GM18498 (cell line): ENCODE data around the gene BSN.
A peak's percentile ranks its signal among the peaks of the same experiment; 100 is the strongest.
"Not testable (repeated sequence)": the region's sequence is repeated elsewhere in the genome, so short reads cannot be mapped to it uniquely, and the experiment has no call there.

Experiments
- ATAC-seq: cut with Tn5 transposase; IDR thresholded peaks from one replicate; pipeline ENCODE4 v1.9.1; 2021; ENCODE audit warnings: mild to moderate bottlenecking, moderate library complexity; ENCODE audit not compliant: unreplicated experiment

The BSN gene

DNA sequence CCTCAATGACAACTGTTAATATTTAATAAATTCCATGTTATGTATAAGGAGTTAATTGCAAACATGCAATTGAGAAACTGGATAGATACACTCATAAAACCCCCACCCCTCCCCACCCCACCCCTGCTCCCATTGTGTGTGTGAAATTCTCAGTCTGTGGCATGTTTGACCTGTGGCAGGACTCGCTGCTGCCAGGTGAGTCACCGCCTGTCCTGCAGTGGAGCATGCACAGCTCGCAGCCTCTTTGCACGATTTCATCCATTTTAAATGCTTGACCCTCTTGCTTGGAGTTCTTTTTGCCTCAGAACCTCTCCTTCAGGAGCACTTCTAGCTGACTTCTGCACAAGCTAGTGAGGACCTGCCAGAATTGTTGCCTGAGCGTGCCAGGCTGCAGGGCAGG lies 114.6 kb downstream of the BSN start:
- ATAC-seq = no peak

DNA sequence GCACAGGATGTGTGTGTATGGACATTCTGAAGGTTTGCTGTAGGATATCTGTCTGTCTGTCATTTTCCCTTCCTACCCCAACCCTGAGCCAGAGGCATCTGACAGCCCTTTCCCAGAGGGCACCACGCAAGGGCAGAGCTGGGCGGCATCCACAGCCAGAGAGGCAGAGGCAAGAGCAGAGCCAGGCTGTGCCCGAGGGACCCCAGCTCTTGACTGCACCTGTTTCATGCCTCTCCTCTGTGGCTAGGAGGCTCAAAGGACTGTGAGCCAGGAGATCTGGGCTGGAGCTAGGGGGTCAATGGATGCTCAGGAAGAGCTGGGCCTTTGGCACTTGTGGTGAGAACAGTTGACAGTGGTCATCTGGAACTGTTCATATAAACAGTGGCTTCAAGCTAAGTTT lies 115.1 kb downstream of the BSN start:
- no peak for ATAC-seq

DNA sequence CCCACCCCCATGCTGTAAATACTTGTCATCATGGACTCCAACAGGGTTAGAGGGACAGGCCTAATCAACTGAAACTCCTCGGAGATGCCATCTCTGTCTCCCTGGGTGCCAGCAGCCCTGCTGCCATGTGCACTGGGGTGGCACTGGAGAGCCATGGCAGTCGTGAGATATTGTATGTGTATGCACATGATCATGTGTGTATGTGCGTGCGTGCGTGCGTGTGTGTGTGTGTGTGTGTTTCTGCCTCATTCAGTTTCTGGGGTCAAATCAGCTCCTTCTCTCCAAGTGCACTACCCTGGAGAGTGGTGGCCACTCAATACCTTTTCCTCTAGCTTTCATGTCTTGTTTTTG lies 116.6 kb downstream of the BSN start:
- no peak for ATAC-seq

DNA sequence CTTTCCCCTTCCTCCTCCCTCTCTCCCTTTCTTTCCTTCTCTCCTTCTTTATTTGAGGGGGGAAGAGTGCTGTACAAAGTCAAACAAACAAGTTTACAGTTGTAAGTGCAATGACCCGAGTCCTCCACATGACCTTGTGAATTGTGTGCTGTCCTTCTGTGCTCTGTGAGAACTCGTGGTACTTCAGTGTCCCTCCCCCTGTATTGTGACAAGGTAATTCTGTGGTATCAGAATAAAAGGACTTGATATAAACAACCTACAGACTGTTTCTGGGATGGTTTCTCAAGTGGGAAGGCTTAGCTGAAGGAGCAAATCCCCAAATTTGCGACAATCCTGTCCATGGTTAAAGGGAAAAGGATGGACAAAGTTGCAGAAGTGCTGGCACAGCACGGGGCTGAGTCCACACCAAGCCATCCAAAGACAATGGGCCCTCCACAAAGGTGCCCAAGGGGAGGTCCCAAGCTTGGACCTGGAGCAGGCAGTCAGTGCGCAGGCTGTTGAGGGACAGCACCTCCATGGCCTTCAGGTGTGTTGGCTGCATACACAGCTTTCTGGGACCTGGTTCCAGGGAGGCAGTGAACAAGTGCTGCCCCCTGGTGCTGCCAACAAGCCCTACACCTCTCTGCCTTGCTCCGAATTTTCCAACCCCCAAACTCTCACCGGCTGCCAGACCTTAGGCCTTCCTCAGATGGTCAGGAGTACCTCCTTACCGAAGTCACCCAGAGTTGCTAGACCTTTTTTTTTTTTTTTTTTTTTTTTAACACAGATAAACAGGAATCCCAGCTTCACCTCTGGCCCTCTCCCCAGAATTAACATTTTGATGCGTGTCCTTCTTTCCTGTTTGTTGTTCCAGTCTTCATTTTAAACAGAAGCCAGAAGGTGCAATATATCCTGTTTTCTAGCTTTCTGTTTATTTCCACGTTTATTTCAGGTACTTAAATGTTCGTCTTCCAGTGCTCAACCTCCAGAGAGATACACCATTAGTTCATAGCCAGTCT lies 117.3 kb downstream of the BSN start:
- ATAC-seq = no peak

DNA sequence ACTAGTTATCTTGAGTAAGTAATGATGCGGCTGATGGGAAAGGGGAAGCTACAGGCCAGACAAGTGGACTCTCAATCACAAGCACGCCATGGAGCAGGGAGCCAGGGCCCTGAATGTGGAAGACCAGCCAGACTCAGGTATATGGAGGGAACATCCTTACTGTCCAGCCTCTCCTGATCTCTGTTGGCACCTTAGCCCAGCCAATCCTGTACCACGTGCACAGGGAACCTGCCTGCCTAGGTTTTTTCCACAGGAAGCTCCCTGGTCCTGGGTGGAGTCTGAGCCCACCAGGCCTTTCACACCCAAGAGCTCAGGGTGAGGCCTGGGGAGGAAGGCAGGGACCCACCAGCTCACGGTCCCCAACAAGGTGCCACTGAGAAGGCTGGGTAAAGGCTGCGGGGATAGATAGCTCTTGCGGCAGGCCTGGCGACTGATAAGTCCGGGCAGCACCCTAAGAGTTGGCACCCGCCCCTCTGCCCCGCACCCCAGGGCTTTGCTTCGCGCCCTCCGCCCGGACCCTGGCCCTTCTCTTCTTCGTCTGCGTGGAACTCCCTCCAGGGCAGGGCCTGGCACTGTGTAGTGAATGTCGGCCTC lies 118.9 kb downstream of the BSN start:
- ATAC-seq = no peak

DNA sequence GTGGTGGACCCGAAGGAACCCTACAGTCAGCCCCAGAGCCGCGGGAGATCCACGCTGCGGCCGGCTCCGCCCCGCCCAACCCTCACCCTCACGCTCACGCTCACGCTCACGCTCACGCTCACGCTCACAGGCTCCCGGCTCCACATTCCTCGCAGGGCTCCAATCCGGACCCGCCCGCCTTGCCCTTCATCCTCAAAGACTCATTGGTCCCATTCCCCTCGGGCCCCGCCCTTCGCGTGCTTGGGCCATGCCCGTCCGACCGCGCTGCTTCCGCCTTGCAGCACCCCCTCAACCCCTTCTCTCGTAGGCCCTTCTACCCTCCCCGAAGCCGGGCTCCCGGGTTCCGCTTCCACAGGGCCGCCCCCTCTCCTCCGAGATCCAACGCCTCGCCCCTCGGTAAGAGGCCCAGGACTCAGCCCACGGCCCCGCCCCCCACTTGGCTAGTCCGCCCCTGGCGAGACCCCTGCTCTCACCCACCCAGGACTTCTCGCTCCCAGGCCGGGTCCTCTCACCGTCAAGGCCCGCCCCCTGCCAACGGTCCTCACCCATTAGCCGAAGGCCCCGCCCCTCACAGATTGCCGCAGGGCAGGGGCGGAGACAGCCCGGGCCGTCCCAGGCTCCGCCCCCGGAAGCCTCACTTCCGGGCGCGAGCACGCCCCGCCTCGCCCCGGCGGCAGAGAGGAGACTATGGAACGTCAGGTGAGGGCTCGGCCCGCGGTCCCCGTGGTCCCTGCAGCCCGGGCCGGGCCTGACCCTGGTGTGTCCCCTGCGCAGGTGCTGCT lies 119.6 kb downstream of the BSN start, which contains the start of gene APEH:
Gene APEH, plus strand, starts transcription at position 637 of the 782 bp plus-strand sequence. Its CDS starts 51 bp downstream, at position 688.
- peak; percentile 81 for ATAC-seq

DNA sequence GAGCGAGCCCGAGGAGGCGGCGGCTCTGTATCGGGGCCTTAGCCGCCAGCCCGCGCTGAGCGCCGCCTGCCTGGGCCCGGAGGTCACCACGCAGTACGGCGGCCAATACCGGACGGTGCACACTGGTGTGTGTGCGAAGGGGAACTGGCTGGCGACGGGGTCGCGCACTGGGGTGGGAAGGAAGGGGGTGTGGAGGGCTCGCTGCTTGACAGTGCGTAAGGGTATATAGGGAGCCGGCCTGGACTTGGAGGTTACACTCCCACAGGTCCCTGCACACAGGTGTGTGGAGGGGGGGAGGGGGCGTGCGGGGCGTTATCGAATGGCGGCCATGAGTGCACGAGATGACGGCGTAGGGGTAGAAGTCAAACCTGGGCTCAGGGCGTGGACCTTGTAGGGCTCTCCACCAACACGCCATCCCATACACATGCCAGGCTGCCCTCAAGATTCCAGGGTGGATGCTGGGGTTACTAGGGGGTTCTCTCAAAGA lies 120.3 kb downstream of the BSN start:
- peak; percentile 25 for ATAC-seq

DNA sequence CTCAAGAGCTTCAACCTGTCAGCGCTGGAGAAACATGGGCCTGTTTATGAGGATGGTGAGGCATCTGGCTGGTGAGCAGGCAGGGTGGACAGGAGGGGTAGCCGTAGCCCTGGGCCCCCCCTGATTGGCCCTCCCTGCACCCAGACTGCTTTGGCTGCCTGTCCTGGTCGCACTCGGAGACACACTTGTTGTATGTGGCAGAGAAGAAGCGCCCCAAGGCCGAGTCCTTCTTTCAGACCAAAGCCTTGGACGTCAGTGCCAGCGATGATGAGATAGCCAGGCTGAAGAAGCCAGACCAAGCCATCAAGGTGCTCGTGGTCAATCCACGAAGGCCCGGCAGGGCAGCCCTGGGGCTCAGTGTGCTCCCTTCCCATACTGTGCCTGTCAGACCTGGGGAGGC lies 121.6 kb downstream of the BSN start:
- ATAC-seq = no peak

DNA sequence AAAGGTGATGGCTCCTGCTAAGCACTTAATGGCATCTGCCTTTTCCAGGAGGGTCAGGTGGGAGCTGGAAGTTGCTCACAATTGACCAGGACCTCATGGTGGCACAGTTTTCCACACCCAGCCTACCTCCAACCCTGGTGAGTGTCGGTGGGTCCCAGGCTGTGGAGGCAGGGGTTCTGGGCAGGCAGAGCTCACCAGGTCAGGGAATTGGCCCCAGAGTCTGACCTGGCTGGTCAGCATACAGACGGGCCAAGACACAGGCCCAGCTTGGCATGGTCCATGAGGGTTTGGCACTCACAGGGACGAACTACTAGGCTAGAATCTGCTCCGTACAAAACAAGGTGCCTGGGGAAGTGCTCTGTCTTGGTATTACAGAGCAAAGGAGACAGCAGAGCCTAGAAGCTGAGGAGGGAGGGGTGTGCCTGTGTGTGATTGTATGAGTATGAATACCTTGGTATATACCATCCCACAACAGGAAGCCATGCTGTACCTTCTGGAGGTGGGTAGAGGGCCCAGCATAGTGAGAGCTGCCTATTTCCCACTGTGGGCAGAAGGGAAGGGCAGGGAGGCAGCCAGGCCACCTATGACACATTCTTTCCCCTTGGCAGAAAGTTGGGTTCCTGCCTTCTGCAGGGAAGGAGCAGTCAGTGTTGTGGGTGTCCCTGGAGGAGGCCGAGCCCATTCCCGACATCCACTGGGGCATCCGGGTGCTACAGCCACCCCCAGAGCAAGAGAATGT lies 126.4 kb downstream of the BSN start:
- no peak for ATAC-seq

DNA sequence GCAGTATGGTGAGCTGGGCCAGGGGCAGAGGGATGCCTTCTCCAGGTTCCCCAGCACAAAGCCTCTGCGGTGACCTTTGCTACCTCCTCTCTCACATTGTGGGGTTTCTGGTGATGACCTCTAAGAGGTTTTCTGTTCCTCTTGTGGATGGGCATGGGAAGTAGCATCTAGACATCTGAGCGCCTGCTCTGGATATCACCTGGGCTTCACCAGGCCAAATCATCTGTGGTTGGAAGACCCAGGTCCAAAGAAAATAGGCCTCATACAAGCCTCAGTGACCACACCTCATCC lies 126.9 kb downstream of the BSN start:
- ATAC-seq = no peak

DNA sequence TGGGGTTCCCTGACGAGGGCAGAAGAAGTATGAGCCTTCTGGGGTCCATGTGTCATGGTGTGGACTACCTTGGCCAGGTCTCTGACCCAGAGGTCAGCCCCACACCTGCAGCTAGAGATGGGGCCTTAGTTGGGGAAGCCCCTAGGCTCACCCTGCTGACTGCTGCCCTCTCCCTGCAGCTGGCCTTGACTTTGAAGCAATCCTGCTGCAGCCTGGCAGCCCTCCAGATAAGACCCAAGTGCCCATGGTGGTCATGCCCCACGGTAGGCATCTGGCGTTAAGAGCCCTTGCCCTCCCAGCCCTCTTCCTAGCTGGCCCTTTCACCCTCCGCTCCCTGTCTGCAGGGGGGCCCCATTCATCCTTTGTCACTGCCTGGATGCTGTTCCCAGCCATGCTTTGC lies 127.3 kb downstream of the BSN start:
- no peak for ATAC-seq

DNA sequence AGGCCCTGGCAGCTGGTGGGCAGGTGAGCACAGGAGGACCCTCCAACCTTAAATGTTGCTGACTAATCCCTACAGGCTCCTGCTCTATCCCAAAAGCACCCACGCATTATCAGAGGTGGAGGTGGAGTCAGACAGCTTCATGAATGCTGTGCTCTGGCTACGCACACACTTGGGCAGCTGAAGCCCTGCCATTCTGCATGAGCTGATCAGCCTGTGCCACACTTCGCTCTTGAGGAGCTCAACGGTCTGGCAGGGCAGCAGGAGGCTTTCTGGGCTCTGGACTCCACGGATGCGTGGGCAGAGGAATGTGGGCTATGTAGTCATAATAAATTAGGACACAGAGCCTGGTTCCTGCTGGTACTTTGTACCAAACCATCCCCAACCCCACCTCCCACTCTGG lies 128.9 kb downstream of the BSN start:
- no peak for ATAC-seq

DNA sequence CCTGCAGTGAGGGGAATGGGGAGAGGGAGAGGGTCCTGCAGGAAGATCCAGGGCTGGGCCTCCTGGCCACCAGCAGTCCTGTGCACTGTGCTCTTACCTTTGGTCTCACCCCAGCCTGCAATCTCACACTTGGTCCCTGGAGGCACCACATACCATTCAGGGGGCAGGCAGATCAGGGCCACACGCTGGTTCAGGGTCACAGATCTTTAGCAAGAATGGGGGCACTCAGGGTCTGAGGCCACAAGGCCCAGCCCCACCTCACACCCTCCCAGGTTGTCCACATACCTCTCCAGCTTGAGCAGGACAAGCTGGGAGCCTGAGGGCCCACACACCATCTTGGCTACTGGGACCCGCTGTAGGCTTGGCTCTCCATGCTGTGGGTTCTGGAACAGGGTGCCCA lies 130.2 kb downstream of the BSN start:
- not testable (repeated sequence) for ATAC-seq

DNA sequence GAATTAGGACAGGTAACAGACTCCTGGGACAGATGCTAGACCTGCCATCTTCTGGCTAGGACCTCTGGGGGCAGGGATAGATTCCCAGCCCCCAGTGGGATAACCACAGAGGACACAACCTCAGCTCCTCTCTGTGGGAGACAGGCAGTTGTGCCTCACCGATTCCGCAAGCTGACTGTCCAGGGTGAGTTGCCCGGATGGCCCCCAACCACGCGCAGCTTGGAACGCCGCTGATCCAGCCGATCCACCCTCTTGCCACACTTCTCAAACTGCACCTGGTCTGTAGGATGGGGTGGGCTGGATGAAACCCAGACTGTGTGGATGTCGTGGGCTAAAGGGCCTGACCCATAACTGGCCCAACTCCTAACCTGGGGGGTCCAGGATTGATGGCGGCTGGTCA lies 130.8 kb downstream of the BSN start:
- ATAC-seq = not testable (repeated sequence)

DNA sequence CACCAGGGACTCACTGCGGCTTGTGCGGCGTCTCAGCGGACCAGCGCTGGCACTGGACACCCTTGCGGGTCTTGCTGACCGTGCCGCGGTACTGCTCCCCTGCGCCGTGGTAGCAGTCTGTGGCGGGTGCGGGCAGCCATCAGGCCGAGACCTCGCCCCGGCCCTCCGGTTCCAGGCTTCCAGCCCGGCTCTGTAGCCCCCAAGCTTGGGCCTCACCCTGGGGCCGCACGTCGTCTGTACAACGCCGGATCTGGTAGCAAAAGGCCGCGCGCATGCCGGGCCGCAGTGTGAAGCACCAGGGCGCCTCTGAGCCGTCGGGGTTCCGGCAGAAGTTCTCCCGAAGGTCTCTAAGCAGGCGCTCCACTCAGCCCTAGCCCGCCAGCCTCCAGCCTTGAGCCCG lies 131.6 kb downstream of the BSN start:
- ATAC-seq = not testable (repeated sequence)

DNA sequence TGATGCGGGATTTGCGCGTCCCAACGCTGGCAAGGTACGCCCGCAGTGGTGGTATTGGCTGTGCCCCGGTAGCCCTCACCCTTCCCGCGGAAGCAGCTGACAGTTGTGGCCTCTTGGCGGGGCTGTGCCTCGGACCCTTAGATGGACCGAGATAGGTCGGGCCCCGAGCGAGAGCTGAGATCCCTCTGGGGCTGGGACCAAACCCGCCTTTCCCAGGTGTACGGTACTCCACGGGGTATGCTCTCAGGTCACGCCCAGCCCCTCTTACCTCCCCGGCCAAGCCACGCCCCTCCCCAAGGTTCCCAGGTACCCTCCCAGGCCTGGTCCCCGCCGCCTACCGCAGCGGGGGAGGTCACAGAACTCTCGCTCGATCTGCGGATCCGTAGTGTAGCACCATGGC lies 132.1 kb downstream of the BSN start:
- ATAC-seq = not testable (repeated sequence)

DNA sequence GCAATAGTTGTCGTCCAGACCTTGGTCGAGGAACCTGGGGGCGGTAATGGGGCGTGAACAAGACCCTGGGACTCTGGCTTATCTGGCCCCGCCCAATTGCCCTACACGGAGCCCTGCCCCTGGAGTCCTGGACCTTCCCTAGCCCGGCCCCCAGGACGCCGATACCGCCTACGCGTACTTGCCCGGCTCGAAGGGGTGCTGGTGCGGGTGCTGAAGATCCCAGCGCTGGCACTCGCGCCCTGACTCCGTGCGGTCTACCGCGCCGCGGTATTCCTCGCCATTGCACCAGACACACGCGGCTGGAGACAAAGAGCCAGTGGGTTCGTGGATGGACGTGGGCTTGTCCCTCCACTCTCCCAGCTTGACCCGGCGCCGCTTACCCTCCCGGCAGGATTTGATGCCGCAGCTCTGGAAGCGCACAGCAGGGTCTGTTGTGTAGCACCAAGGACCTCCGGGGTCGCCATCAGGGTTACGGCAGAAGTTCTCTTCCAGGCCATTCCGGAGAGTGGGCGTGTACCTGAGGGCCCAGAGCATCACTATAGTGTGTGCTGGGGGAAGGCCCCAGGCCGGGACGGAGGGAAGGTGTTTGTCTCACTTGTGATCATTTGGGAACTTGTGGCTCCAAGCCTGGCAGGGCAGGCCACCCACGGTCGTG lies 132.6 kb downstream of the BSN start:
- not testable (repeated sequence) for ATAC-seq

DNA sequence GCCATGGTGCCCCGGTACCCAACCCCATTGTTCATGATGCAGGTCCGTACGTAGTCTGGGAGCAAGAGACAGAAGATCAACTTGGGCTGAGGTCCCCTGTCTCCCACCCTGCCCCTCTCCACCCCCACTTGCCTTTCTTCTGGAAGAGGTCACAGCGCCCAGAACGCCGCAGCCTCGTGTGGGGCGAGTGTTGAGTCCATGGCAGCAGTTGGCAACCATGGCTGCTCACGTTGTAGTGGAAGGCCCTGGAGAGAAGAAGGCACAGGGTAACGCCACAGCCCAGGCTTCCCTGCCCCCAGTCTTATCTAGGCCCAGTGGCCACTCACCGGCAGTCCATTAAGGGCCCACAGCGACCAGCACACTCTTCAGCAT lies 133.1 kb downstream of the BSN start:
- ATAC-seq = not testable (repeated sequence)

DNA sequence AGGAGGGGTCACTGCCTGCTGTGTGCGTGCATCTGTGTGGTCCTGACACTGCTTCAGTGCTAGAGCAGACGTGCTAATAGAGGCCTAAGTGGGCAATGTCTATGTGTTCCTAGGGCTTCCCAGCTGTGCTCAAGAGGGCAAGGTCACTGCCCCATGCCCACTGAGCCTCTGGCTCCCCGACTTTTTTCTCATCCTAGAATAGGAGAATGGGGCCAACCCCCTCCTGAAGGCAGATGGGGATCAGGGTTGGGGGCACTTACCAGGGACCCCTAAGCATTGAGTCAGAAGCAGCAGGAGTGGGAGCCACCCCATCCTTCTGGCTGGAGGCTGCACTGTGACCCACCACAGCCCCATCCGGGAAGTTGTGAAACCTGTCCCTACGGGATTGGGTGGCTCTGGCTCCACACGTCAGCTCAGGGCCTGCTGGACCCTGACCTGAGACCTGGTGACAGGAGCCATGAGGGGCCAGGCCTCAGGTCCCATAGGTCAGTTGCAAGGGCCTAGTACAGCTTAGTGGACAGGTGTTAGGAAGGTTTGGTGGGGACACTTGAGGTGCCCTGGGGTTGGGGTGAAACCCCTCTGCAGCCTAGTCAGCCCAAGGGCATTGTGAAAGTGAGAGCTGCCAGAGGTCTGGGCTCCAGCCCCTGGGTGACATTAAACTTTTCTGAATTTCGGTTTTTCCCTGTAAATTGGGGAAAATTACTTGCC lies 134.2 kb downstream of the BSN start:
- peak; percentile 3 for ATAC-seq
